DOHH2 (cell line): ENCODE data around the gene MMEL1.

Experiments
- H3F3A ChIP-seq: fragments of 200-600 bp; sonication (generic), shearing (Covaris generic); 2 replicates; pipeline ENCODE4 v1.6.0; 2016; ENCODE audit warnings: antibody characterized with exemption, mild to moderate bottlenecking; ENCODE audit not compliant: control insufficient read depth, insufficient read depth
- H3K27ac ChIP-seq: fragments of 200-600 bp; sonication (generic); 2 replicates; pipeline ENCODE4 v1.5.1; 2014; ENCODE audit warnings: low read depth, mild to moderate bottlenecking, low read length, moderate library complexity
- H3K27me3 ChIP-seq: fragments of 200-600 bp; sonication (generic); 2 replicates; pipeline ENCODE4 v1.6.1; 2014; ENCODE audit warnings: mild to moderate bottlenecking, low read length, mixed read lengths; ENCODE audit not compliant: control insufficient read depth
- H3K36me3 ChIP-seq: fragments of 200-600 bp; sonication (generic); 2 replicates; pipeline ENCODE4 v1.6.1; 2014; ENCODE audit warnings: mild to moderate bottlenecking, low read length, moderate library complexity, mixed read lengths; ENCODE audit not compliant: control insufficient read depth
- H3K4me1 ChIP-seq: fragments of 200-600 bp; sonication (generic); 2 replicates; pipeline ENCODE4 v1.6.1; 2014; ENCODE audit warnings: mild to moderate bottlenecking, low read length, mixed read lengths; ENCODE audit not compliant: control insufficient read depth
- H3K4me2 ChIP-seq: fragments of 200-600 bp; sonication (generic); 2 replicates; pipeline ENCODE4 v1.6.0; 2014; ENCODE audit warnings: mild to moderate bottlenecking, low read length, moderate library complexity
- H3K4me3 ChIP-seq: fragments of 200-600 bp; sonication (generic); 2 replicates; pipeline ENCODE4 v1.5.1; 2014; ENCODE audit warnings: mild to moderate bottlenecking, low read length, mixed read lengths
- H3K79me2 ChIP-seq: fragments of 200-600 bp; sonication (generic); 2 replicates; pipeline ENCODE4 v1.6.1; 2014; ENCODE audit warnings: mild to moderate bottlenecking, low read length, mixed read lengths; ENCODE audit not compliant: control insufficient read depth
- H3K9me2 ChIP-seq: fragments of 200-600 bp; sonication (generic); replicated peaks from 2 replicates; pipeline ENCODE4 v1.6.1; 2014; ENCODE audit warnings: mild to moderate bottlenecking, low read length, mixed read lengths; ENCODE audit not compliant: control insufficient read depth
- H3K9me3 ChIP-seq: fragments of 200-600 bp; sonication (generic); 2 replicates; pipeline ENCODE4 v1.6.1; 2014; ENCODE audit warnings: antibody characterized with exemption, low read length, mixed read lengths; ENCODE audit not compliant: control insufficient read depth, insufficient read depth
- H4K20me1 ChIP-seq: fragments of 200-600 bp; sonication (generic); 2 replicates; pipeline ENCODE4 v1.6.0; 2014; ENCODE audit warnings: low read depth, mild to moderate bottlenecking, antibody characterized with exemption, low read length, moderate library complexity; ENCODE audit not compliant: control insufficient read depth, insufficient read depth
- EZH2phosphoT487 ChIP-seq: fragments of 200-600 bp; sonication (generic); IDR thresholded peaks from 2 replicates; pipeline ENCODE4 v1.6.1; 2017; ENCODE audit warnings: borderline replicate concordance, mild to moderate bottlenecking, antibody characterized with exemption, low read length, moderate library complexity, mixed read lengths
- TF ChIP-seq, protein P1 (sequence below): fragments of 200-600 bp; sonication (generic); IDR thresholded peaks from one replicate; pipeline ENCODE4 v1.5.1; 2014; ENCODE audit warnings: antibody characterized with exemption, mild to moderate bottlenecking, low read depth, low read length; ENCODE audit not compliant: poor library complexity, severe bottlenecking

MMEL1 gene

DNA sequence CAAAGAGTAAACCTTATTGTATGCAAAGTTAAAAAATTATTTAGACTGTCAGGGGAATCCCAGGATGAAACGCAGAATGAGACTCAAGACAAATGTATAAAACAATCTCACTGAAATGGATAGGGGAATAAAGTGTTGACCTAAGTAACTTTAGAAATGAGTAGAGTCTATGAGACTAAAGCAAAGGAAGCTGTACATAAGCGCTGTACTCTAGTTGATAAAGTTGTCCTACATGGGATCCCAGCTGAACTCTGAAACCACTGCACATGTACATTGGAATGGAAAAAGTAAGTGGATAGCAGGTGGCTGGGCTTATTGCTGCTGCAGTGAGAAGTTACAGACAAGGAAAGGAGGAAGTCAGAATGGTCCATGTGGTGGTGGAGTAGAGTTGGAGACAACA lies 18.7 kb downstream of the MMEL1 start:
- Histone ChIP-seq H3K79me2 (no peaks in the 10 kb centered on the region), H3K36me3 (no peaks in the 10 kb centered on the region), H3K9me3 (no peaks in the 10 kb centered on the region), H4K20me1 (no peaks in the 10 kb centered on the region), H3K9me2 (no peaks in the 10 kb centered on the region), H3F3A (no peaks in the 10 kb centered on the region), H3K27ac (no peak overlapping the region), H3K4me3 (no peak overlapping the region), H3K4me1 (no peaks in the 10 kb centered on the region), H3K27me3 (peaks cover 17% of the 10 kb centered on the region), H3K4me2 (no peak overlapping the region)
- TF ChIP-seq, protein P1, sequence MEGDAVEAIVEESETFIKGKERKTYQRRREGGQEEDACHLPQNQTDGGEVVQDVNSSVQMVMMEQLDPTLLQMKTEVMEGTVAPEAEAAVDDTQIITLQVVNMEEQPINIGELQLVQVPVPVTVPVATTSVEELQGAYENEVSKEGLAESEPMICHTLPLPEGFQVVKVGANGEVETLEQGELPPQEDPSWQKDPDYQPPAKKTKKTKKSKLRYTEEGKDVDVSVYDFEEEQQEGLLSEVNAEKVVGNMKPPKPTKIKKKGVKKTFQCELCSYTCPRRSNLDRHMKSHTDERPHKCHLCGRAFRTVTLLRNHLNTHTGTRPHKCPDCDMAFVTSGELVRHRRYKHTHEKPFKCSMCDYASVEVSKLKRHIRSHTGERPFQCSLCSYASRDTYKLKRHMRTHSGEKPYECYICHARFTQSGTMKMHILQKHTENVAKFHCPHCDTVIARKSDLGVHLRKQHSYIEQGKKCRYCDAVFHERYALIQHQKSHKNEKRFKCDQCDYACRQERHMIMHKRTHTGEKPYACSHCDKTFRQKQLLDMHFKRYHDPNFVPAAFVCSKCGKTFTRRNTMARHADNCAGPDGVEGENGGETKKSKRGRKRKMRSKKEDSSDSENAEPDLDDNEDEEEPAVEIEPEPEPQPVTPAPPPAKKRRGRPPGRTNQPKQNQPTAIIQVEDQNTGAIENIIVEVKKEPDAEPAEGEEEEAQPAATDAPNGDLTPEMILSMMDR, result no peak
- no peak for TF ChIP-seq EZH2phosphoT487

DNA sequence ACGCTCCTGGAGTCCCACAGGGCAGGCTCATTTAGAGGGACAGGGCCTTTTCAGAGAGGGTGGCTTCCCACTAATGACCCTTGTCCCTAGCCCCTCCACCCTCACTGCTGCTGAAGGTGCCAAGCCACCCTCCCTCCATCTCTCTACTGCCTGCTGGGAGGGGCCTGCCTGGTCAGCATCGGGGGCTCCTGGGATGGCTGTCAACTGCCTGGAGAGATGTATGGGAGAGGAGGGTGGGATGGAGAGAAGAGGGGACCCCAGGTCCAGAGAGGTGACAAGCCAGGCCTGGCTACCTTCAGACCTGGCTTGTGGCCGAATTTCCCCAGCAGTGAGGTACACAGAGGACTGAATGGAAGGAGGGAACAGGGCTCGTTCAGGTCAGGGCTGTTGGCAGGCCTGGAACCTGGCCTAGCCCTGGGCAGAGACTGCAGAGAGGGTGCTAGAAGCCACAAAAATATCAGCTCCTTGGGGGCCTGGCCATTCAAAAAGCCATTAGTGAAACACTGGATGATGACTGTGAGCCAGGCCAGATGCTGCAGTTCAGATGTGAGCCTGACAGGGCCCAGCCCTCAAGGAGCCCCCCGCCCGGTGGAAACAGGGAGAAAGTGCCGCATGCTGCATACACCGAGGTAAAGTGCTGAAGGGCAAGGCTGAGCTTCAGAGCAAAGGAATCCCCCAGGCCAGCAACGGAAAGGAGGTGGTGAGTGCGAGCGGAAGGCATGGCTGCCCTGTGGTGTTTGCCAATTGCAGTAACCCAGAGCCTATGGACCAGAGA lies 20.0 kb downstream of the MMEL1 start:
- H3F3A ChIP-seq, result no peaks in the 10 kb centered on the region
- no peak overlapping the region for H3K27ac ChIP-seq
- H3K79me2 ChIP-seq, result no peaks in the 10 kb centered on the region
- TF ChIP-seq EZH2phosphoT487, result no peak
- TF ChIP-seq, protein P1, result no peak
- H4K20me1 ChIP-seq, result no peaks in the 10 kb centered on the region
- H3K36me3 ChIP-seq, result no peaks in the 10 kb centered on the region
- no peaks in the 10 kb centered on the region for H3K4me1 ChIP-seq
- no peak overlapping the region for H3K4me3 ChIP-seq
- no peaks in the 10 kb centered on the region; the same call in 1 of the 2 replicates for H3K9me3 ChIP-seq
- peaks cover 13% of the 10 kb centered on the region for H3K27me3 ChIP-seq
- H3K4me2 ChIP-seq, result no peak overlapping the region
- H3K9me2 ChIP-seq, result no peaks in the 10 kb centered on the region

DNA sequence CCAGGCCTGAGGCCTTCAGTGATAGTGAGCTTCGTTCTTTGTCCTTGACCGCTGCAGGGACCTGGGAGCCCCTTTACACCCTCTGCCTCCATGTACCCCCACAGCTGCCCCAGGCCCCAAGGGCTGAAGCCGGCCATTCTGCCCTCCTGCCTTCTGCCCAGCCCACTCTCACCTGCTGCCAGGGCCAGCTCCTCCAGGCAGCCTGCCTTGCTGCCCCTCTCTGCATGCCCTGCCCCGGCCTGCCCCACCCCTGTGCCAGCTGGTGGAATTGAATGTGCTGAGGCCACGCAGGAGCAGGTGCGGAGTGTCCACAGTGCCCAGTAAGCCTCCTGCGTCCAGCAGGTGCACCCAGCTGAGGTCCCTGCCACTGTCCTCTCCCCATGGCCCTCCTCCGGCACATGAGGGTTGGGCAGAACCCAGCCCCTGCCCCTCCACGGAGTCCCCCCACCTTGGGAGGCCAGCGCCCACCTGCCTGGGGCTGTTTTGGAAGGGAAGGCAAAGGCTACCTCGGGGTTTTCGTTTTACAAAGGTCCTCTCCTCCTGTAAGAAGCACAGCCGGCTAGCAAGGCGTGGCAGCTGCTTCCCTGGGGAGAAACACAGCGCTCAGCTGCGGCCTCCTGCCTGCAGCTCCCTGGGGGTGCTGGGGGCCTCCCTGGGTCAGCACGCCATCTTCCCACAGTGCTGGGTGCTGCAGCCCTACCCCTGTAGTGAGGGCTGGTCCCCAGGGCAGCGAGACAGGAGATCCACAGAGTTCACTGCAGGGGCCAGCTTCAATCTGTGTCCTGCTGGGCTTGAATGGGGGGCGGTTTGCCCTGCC lies 21.0 kb downstream of the MMEL1 start:
- Histone ChIP-seq H3K79me2 (no peaks in the 10 kb centered on the region), H3K36me3 (no peaks in the 10 kb centered on the region), H4K20me1 (no peaks in the 10 kb centered on the region), H3K4me1 (no peaks in the 10 kb centered on the region), H3K4me2 (no peak overlapping the region), H3K9me2 (no peaks in the 10 kb centered on the region), H3K27me3 (peaks cover 13% of the 10 kb centered on the region), H3K4me3 (no peak overlapping the region), H3K9me3 (no peaks in the 10 kb centered on the region; the same call in 1 of the 2 replicates), H3K27ac (no peak overlapping the region), H3F3A (no peaks in the 10 kb centered on the region)
- no peak for TF ChIP-seq EZH2phosphoT487
- TF ChIP-seq, protein P1, result no peak
